Measurements from ENCODE around the gene CCL5. TPM values are rescaled to one million over a fixed set of nuclear protein-coding genes. Genes with fewer than 3 reads are reported as not detected.

Gene CCL5
- total and polyA plus RNA-seq, 10 of the 15 experiments (the other 5 are each of a cell fraction or from before 2014, with no cell fraction given): 45.7 to 186 (median 90.8) TPM

DNA sequence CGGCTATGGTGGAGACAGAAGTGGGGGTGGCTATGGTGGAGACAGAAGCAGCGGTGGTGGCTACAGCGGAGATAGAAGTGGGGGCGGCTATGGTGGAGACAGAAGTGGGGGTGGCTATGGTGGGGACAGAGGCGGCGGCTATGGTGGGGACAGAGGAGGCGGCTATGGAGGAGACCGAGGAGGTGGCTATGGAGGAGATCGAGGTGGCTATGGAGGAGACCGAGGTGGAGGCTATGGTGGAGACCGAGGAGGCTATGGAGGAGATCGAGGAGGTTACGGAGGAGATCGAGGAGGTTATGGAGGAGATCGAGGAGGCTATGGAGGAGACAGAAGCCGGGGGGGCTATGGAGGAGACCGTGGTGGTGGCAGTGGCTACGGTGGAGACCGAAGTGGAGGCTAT lies 35.6 kb downstream of the CCL5 start:
- H3K9me3 ChIP-seq (replicated peaks; ENCODE audit: control insufficient read depth, insufficient read depth, low read length): no peaks in the 10 kb centered on the region
- intact Hi-C loops (cut with micrococcal nuclease; ENCODE audit: unreplicated experiment): no loop called here
- WGBS (ENCODE audit: insufficient coverage, insufficient replicate concordance, low lambda C conversion rate, missing lambda C conversion rate): 98% methylated on average over 19 of the region's 19 CpGs
- BruUV-seq (replicated peaks): TSS peak; percentile 88
- SMC1A ChIA-PET (ENCODE audit: uncharacterized antibody, unreplicated experiment): no interaction called here
- no peak overlapping the region for H3K27ac ChIP-seq (ENCODE audit: control insufficient read depth, insufficient read depth)
- no peaks in the 10 kb centered on the region for H4K20me1 ChIP-seq (ENCODE audit: control insufficient read depth, insufficient read depth)
- POLR2A ChIA-PET: no interaction called here
- CTCF ChIA-PET: no interaction called here
- in situ Hi-C loops (cut with MboI): no loop called here
- ATAC-seq: no peak
- no peak for DNase-seq (ENCODE audit: low read depth, low spot score)
- no peaks in the 10 kb centered on the region for H3K79me2 ChIP-seq (ENCODE audit: control insufficient read depth, insufficient read depth, low read length)
- H3K4me1 ChIP-seq (ENCODE audit: control insufficient read depth, insufficient read depth, low read length): no peaks in the 10 kb centered on the region
- H3K36me3 ChIP-seq (ENCODE audit: control insufficient read depth in 2 of 2, insufficient read depth in 2 of 2, low read length in 1 of 2): peaks cover 11 to 39% of the 10 kb centered on the region in 2 experiments
- H3K9ac ChIP-seq (ENCODE audit: control insufficient read depth, insufficient read depth, low read length): no peak overlapping the region
- no peak for TF ChIP-seq RBBP5 (conservative IDR thresholded peaks at IDR 0.05)
- no peak for TF ChIP-seq FOXK2 (IDR thresholded peaks at IDR 0.05)
- TF ChIP-seq CREM (IDR thresholded peaks at IDR 0.05; ENCODE audit: low read depth): no peak
- TF ChIP-seq MYC (IDR thresholded peaks at IDR 0.05; ENCODE audit: insufficient read depth, insufficient read length, insufficient replicate concordance, low read length, severe bottlenecking): no peak
- TF ChIP-seq ZSCAN29 (IDR thresholded peaks at IDR 0.05): no peak
- TF ChIP-seq, protein P1, sequence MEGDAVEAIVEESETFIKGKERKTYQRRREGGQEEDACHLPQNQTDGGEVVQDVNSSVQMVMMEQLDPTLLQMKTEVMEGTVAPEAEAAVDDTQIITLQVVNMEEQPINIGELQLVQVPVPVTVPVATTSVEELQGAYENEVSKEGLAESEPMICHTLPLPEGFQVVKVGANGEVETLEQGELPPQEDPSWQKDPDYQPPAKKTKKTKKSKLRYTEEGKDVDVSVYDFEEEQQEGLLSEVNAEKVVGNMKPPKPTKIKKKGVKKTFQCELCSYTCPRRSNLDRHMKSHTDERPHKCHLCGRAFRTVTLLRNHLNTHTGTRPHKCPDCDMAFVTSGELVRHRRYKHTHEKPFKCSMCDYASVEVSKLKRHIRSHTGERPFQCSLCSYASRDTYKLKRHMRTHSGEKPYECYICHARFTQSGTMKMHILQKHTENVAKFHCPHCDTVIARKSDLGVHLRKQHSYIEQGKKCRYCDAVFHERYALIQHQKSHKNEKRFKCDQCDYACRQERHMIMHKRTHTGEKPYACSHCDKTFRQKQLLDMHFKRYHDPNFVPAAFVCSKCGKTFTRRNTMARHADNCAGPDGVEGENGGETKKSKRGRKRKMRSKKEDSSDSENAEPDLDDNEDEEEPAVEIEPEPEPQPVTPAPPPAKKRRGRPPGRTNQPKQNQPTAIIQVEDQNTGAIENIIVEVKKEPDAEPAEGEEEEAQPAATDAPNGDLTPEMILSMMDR (IDR thresholded peaks at IDR 0.05 in 2 of 3, conservative IDR thresholded peaks at IDR 0.05 in 1 of 3; ENCODE audit: control insufficient read depth in 2 of 3, extremely low read depth in 1 of 3, insufficient read depth in 1 of 3, low read depth in 3 of 3, low read length in 3 of 3): no peak
- no peak overlapping the region for H3K4me2 ChIP-seq (ENCODE audit: control insufficient read depth, insufficient read depth)
- no peak overlapping the region for H3K4me3 ChIP-seq
- RAD21 ChIA-PET (ENCODE audit: unreplicated experiment): no interaction called here
- FAIRE-seq: no peak
- no peaks in the 10 kb centered on the region for H3K27me3 ChIP-seq (replicated peaks in 1 of 2; ENCODE audit: control insufficient read depth in 2 of 2, insufficient read depth in 2 of 2, low read length in 1 of 2)
- no peak overlapping the region for H2AFZ ChIP-seq (ENCODE audit: control insufficient read depth, low read depth, low read length)

DNA sequence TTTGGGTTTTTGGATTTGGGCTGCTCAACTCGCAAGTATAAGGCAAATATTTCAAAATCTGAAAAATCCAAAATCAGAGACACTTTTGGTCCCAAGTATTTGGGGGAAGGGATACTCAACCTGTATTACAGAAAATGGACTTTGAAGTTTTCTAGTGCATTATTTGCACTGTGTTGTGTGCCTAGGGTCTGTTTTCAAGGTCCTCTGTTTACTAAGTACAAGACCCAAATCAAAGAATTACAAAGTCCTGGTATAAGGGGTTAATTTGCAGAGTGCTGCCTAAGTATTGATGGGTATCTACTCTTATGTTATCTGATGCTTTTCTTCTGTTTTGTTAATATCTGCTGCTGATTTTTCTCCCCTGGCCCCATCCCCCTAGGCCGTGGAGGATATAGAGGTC lies 36.5 kb downstream of the CCL5 start:
- DNase-seq (ENCODE audit: low read depth, low spot score) (no peak), FAIRE-seq (no peak), ATAC-seq (no peak)
- H3K9me3 ChIP-seq (replicated peaks; ENCODE audit: control insufficient read depth, insufficient read depth, low read length): no peaks in the 10 kb centered on the region
- intact Hi-C loops (cut with micrococcal nuclease; ENCODE audit: unreplicated experiment) (no loop called here), in situ Hi-C loops (cut with MboI) (no loop called here)
- BruUV-seq (replicated peaks): no TSS peak
- peaks cover 11 to 44% of the 10 kb centered on the region in 2 experiments for H3K36me3 ChIP-seq (ENCODE audit: control insufficient read depth in 2 of 2, insufficient read depth in 2 of 2, low read length in 1 of 2)
- H3K27ac ChIP-seq (ENCODE audit: control insufficient read depth, insufficient read depth): no peak overlapping the region
- ChIA-PET POLR2A (no interaction called here), RAD21 (ENCODE audit: unreplicated experiment) (no interaction called here), SMC1A (ENCODE audit: uncharacterized antibody, unreplicated experiment) (no interaction called here), CTCF (no interaction called here)
- H4K20me1 ChIP-seq (ENCODE audit: control insufficient read depth, insufficient read depth): no peaks in the 10 kb centered on the region
- H3K9ac ChIP-seq (ENCODE audit: control insufficient read depth, insufficient read depth, low read length): no peak overlapping the region
- H3K27me3 ChIP-seq (replicated peaks in 1 of 2; ENCODE audit: control insufficient read depth in 2 of 2, insufficient read depth in 2 of 2, low read length in 1 of 2): no peaks in the 10 kb centered on the region
- H3K4me2 ChIP-seq (ENCODE audit: control insufficient read depth, insufficient read depth): no peak overlapping the region
- H3K4me1 ChIP-seq (ENCODE audit: control insufficient read depth, insufficient read depth, low read length): no peaks in the 10 kb centered on the region
- H3K79me2 ChIP-seq (ENCODE audit: control insufficient read depth, insufficient read depth, low read length): no peaks in the 10 kb centered on the region
- 97% methylated on average over 2 of the region's 2 CpGs for WGBS (ENCODE audit: insufficient coverage, insufficient replicate concordance, low lambda C conversion rate, missing lambda C conversion rate)
- no peak overlapping the region for H3K4me3 ChIP-seq
- H2AFZ ChIP-seq (ENCODE audit: control insufficient read depth, low read depth, low read length): no peak overlapping the region
- TF ChIP-seq TCF12 (IDR thresholded peaks at IDR 0.05; ENCODE audit: low read depth, low read length) (no peak), NFYB (IDR thresholded peaks at IDR 0.05; ENCODE audit: insufficient read depth, low read depth, low read length) (no peak), ZNF274 (IDR thresholded peaks at IDR 0.05; ENCODE audit: insufficient read depth, insufficient read length) (no peak), IKZF1 (conservative IDR thresholded peaks at IDR 0.05) (no peak), YY1 (IDR thresholded peaks at IDR 0.05; ENCODE audit: low read depth, low read length) (no peak), NRF1 (conservative IDR thresholded peaks at IDR 0.05; ENCODE audit: low read depth, low read length) (no peak), BCL11A (IDR thresholded peaks at IDR 0.05; ENCODE audit: low read depth, low read length) (no peak), ZNF384 (IDR thresholded peaks at IDR 0.05; ENCODE audit: borderline replicate concordance, low read depth, low read length) (no peak)
- TF ChIP-seq, protein P2, sequence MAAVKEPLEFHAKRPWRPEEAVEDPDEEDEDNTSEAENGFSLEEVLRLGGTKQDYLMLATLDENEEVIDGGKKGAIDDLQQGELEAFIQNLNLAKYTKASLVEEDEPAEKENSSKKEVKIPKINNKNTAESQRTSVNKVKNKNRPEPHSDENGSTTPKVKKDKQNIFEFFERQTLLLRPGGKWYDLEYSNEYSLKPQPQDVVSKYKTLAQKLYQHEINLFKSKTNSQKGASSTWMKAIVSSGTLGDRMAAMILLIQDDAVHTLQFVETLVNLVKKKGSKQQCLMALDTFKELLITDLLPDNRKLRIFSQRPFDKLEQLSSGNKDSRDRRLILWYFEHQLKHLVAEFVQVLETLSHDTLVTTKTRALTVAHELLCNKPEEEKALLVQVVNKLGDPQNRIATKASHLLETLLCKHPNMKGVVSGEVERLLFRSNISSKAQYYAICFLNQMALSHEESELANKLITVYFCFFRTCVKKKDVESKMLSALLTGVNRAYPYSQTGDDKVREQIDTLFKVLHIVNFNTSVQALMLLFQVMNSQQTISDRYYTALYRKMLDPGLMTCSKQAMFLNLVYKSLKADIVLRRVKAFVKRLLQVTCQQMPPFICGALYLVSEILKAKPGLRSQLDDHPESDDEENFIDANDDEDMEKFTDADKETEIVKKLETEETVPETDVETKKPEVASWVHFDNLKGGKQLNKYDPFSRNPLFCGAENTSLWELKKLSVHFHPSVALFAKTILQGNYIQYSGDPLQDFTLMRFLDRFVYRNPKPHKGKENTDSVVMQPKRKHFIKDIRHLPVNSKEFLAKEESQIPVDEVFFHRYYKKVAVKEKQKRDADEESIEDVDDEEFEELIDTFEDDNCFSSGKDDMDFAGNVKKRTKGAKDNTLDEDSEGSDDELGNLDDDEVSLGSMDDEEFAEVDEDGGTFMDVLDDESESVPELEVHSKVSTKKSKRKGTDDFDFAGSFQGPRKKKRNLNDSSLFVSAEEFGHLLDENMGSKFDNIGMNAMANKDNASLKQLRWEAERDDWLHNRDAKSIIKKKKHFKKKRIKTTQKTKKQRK (IDR thresholded peaks at IDR 0.05; ENCODE audit: low read depth, low read length): no peak

All from GM12878 (cell line).